ENCODE measurements around the gene QSOX2.

GRCh38 chr9:136178773-136179075, 66.9 kb downstream of the QSOX2 start:
- TF ChIP-seq CTCF (conservative IDR thresholded peaks at IDR 0.05; ENCODE audit: low read depth, low read length) (no peak), EZH2 (IDR thresholded peaks at IDR 0.05; ENCODE audit: low read length, unreplicated experiment) (no peak), EZH2phosphoT487 (IDR thresholded peaks at IDR 0.05; ENCODE audit: borderline replicate concordance, low read length) (no peak)

Measured in PC-3 (cell line).